GM10248 (cell line): Measurements from ENCODE around the gene HPDL.

ENCODE experiments used
- CTCF ChIA-PET: fragments of 300-600 bp; sonication (Branson Sonifier 250); formaldehyde crosslinking; extraction: SDS; loops from one replicate; lab custom pipeline; 2021; ENCODE audit warnings: antibody characterized with exemption; lab: Yijun Ruan, JAX
- POLR2A ChIA-PET: fragments of 350-650 bp; sonication (Branson Sonifier 250); formaldehyde crosslinking; extraction: SDS; loops from one replicate; lab custom pipeline; 2020; ENCODE audit warnings: antibody characterized with exemption; lab: Yijun Ruan, JAX
- DNase-seq: peaks from one replicate; pipeline ENCODE4 v3.0.0; 2012; ENCODE audit errors: extremely low spot score
- TF ChIP-seq, protein P1 (sequence below): IDR thresholded peaks from 2 replicates; pipeline ENCODE4 v1.5.1; 2012; ENCODE audit warnings: mild to moderate bottlenecking, low read depth; ENCODE audit errors: extremely low read depth, missing control alignments, control extremely low read depth

Gene HPDL

GRCh38 chr1:45319761-45320160 is 6.9 kb upstream of the HPDL start:
- CTCF ChIA-PET = interaction anchor here (0.9 to 2.5 kb wide), 6 partner anchors 9 to 305 kb away, joined by 3 to 11 read pairs (median 6); no protein-coding TSS in a partner anchor
- TF ChIP-seq, protein P1, sequence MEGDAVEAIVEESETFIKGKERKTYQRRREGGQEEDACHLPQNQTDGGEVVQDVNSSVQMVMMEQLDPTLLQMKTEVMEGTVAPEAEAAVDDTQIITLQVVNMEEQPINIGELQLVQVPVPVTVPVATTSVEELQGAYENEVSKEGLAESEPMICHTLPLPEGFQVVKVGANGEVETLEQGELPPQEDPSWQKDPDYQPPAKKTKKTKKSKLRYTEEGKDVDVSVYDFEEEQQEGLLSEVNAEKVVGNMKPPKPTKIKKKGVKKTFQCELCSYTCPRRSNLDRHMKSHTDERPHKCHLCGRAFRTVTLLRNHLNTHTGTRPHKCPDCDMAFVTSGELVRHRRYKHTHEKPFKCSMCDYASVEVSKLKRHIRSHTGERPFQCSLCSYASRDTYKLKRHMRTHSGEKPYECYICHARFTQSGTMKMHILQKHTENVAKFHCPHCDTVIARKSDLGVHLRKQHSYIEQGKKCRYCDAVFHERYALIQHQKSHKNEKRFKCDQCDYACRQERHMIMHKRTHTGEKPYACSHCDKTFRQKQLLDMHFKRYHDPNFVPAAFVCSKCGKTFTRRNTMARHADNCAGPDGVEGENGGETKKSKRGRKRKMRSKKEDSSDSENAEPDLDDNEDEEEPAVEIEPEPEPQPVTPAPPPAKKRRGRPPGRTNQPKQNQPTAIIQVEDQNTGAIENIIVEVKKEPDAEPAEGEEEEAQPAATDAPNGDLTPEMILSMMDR = no peak
- POLR2A ChIA-PET = interaction anchor here (0.9 kb wide), 1 partner anchor 16 kb away, joined by 3 read pairs; no protein-coding TSS in a partner anchor
- DNase-seq = no peak

- TF ChIP-seq, protein P1 = no peak
- ChIA-PET CTCF (interaction anchor here (2.2 kb wide), 1 partner anchor 18 kb away, joined by 9 read pairs; no protein-coding TSS in a partner anchor), POLR2A (no interaction called here)
- DNase-seq = no peak
Observed at GRCh38 chr1:45321444-45321843, 5.3 kb upstream of the HPDL start.

- peak; percentile 6 for DNase-seq
- ChIA-PET POLR2A (interaction anchor here (0.7 kb wide), 1 partner anchor 51 kb away, joined by 7 read pairs; no protein-coding TSS in a partner anchor), CTCF (interaction anchor here (1.0 kb wide), 1 partner anchor 19 kb away, joined by 3 read pairs; no protein-coding TSS in a partner anchor)
- TF ChIP-seq, protein P1 = no peak
Observed at GRCh38 chr1:45322486-45323040, 4.1 kb upstream of the HPDL start.

- CTCF ChIA-PET = interaction anchor here (1.1 to 5.4 kb wide), 10 partner anchors 9 to 312 kb away, joined by 3 to 32 read pairs (median 5); partner anchors contain the start of genes MUTYH and TOE1
- peak; percentile 14 for DNase-seq
- TF ChIP-seq, protein P1 = no peak
- POLR2A ChIA-PET = interaction anchor here (1.1 to 1.5 kb wide), 2 partner anchors 14 to 22 kb away, joined by 5 to 8 read pairs; partner anchors contain the start of genes MUTYH and TOE1
Observed at GRCh38 chr1:45325851-45326506, 716 bp upstream of the HPDL start.

- DNase-seq = peak; percentile 43
- ChIA-PET POLR2A (interaction anchor here (0.6 to 2.1 kb wide), 3 partner anchors 12 to 112 kb away, joined by 3 to 11 read pairs (median 8); partner anchors contain the start of genes MUTYH and TOE1), CTCF (interaction anchor here (0.8 to 5.4 kb wide), 10 partner anchors 11 to 313 kb away, joined by 3 to 32 read pairs (median 6); partner anchors contain the start of genes MUTYH and TOE1)
- TF ChIP-seq, protein P1 = no peak
Observed at GRCh38 chr1:45327644-45328515, 1.2 kb downstream of the HPDL start.
